A673 (cell line): Measurements from ENCODE around the gene XPO6. TPM values are rescaled to one million over a fixed set of nuclear protein-coding genes. Genes with fewer than 3 reads are reported as not detected.

Experiments
- BruUV-seq: library from RNA; stranded (reverse); fragments of 400-500 nt; replicated peaks from 2 replicates; lab custom pipeline; 2021; lab: Mats Ljungman, UMichigan
- CTCF ChIA-PET: fragments of 300-600 bp; sonication (Branson Sonifier 250); formaldehyde crosslinking; loops from one replicate; lab custom pipeline; 2022; ENCODE audit warnings: antibody characterized with exemption; lab: Charles Lee
- POLR2A ChIA-PET: fragments of 300-600 bp; sonication (Branson Sonifier 250); formaldehyde crosslinking; loops from one replicate; lab custom pipeline; 2022; ENCODE audit warnings: antibody characterized with exemption; ENCODE audit not compliant: low non-redundant PET; lab: Charles Lee
- DNase-seq: peaks from one replicate; pipeline ENCODE4 v3.0.0-alpha.2; 2015; ENCODE audit warnings: low spot score
- H3K27ac ChIP-seq: fragments of 200-600 bp; sonication (generic); 2 replicates; pipeline ENCODE4 v1.5.1; 2016; ENCODE audit warnings: mixed run types, low read depth, mild to moderate bottlenecking, mixed read lengths, antibody characterized with exemption, low read length; ENCODE audit not compliant: poor library complexity, severe bottlenecking
- H3K27me3 ChIP-seq: fragments of 200-600 bp; sonication (generic); replicated peaks from 2 replicates; pipeline ENCODE4 v1.6.1; 2017; ENCODE audit warnings: mixed run types, low read depth, mild to moderate bottlenecking, mixed read lengths, antibody characterized with exemption, low read length; ENCODE audit not compliant: insufficient read depth, poor library complexity
- H3K36me3 ChIP-seq: fragments of 200-600 bp; sonication (generic); 2 replicates; pipeline ENCODE4 v1.6.1; 2016; ENCODE audit warnings: mixed run types, mild to moderate bottlenecking, mixed read lengths, antibody characterized with exemption, low read length; ENCODE audit not compliant: insufficient read depth, poor library complexity, severe bottlenecking
- H3K4me1 ChIP-seq: fragments of 200-600 bp; sonication (generic); 2 replicates; pipeline ENCODE4 v1.6.1; 2017; ENCODE audit warnings: mixed run types, mild to moderate bottlenecking, mixed read lengths, antibody characterized with exemption, low read length; ENCODE audit not compliant: insufficient read depth, poor library complexity, severe bottlenecking
- H3K4me3 ChIP-seq: fragments of 200-600 bp; sonication (generic); 2 replicates; pipeline ENCODE4 v1.5.1; 2016; ENCODE audit warnings: low read depth, mixed run types, mild to moderate bottlenecking, mixed read lengths, low read length; ENCODE audit not compliant: poor library complexity, severe bottlenecking
- H3K9me3 ChIP-seq: fragments of 200-600 bp; sonication (generic); 2 replicates; pipeline ENCODE4 v1.6.1; 2016; ENCODE audit warnings: mixed run types, low read depth, mild to moderate bottlenecking, mixed read lengths, antibody characterized with exemption, low read length; ENCODE audit not compliant: poor library complexity, severe bottlenecking
- CTCF ChIP-seq: fragments of 300-800, 200-600 bp; sonication (generic); conservative IDR thresholded peaks from 2 replicates; pipeline ENCODE4 v1.5.1; 2017; ENCODE audit warnings: low read depth, mild to moderate bottlenecking, antibody characterized with exemption, low read length, moderate library complexity, mixed read lengths
- EZH2 ChIP-seq: fragments of 200-600 bp; sonication (generic); IDR thresholded peaks from 2 replicates; pipeline ENCODE4 v1.6.1; 2017; ENCODE audit warnings: borderline replicate concordance, low read depth, mild to moderate bottlenecking, mixed read lengths, antibody characterized with exemption, low read length; ENCODE audit not compliant: poor library complexity, severe bottlenecking
- intact Hi-C: fragments of 100-400 bp; cut with micrococcal nuclease; formaldehyde crosslinking; loops from one replicate; pipeline ENCODE4 v1.10.0; 2022; ENCODE audit not compliant: unreplicated experiment
- total RNA-seq: library from RNA; stranded (reverse); gene quantifications from 2 replicates; pipeline ENCODE4 v1.2.3, GENCODE V29; 2021

XPO6 gene
- total RNA-seq, 1 experiment from 2014 or later = 155 TPM

GRCh38 chr16:28196387-28196987 lies 15.3 kb downstream of the XPO6 start:
- DNase-seq = no peak
- Histone ChIP-seq H3K36me3 (peaks cover 5% of the 10 kb centered on the region), H3K27ac (peak overlapping the region; percentile 41), H3K9me3 (no peaks in the 10 kb centered on the region), H3K4me3 (no peak overlapping the region), H3K4me1 (peaks cover 36% of the 10 kb centered on the region), H3K27me3 (no peaks in the 10 kb centered on the region)
- POLR2A ChIA-PET = no interaction called here
- no TSS peak for BruUV-seq
- intact Hi-C loops = no loop called here
- CTCF ChIA-PET = interaction anchor here (0.6 kb wide), 1 partner anchor 8 kb away, joined by 12 read pairs; no protein-coding TSS in a partner anchor
- TF ChIP-seq CTCF (no peak), EZH2 (no peak)

DNA sequence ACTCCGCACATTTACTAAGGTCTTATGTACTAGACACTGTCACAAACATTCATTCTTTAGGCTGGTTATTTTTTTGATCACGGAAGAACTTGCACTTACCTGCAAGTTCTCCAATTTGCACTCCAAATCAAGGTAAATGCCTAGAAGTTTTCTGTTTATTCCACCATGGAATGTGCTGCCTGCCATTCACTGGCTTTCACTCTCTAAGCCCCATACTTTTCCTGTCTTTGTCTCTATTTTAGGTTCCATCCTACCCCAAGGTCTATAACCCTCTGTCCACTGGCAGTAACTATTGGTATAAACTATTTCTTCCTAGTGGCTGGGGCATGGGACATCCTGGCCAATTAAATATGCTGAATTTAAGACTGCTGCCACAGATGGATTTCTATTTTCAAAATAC lies 15.9 kb downstream of the XPO6 start:
- POLR2A ChIA-PET = no interaction called here
- no peaks in the 10 kb centered on the region for H3K9me3 ChIP-seq
- H3K4me1 ChIP-seq = peaks cover 36% of the 10 kb centered on the region
- no peaks in the 10 kb centered on the region for H3K27me3 ChIP-seq
- H3K4me3 ChIP-seq = no peak overlapping the region
- peaks cover 4% of the 10 kb centered on the region for H3K36me3 ChIP-seq
- peak overlapping the region; percentile 41 for H3K27ac ChIP-seq
- TF ChIP-seq CTCF (no peak), EZH2 (no peak)
- no peak for DNase-seq
- CTCF ChIA-PET = no interaction called here
- BruUV-seq = no TSS peak
- intact Hi-C loops = no loop called here

- CTCF ChIA-PET = interaction anchor here (0.6 to 1.0 kb wide), 3 partner anchors 24 to 648 kb away, joined by 3 to 4 read pairs (median 3); no protein-coding TSS in a partner anchor
- intact Hi-C loops = loop anchor here (5.0 kb wide), 1 partner anchor 41 kb away; no protein-coding TSS in a partner anchor
- peak; percentile 67 for DNase-seq
These were observed 18.0 kb downstream of the XPO6 start for GRCh38 chr16:28193530-28194423.

More at GRCh38 chr16:28193530-28194423, 18.0 kb downstream of the XPO6 start:
- Histone ChIP-seq H3K4me3 (peak overlapping the region; percentile 5), H3K4me1 (peaks cover 53% of the 10 kb centered on the region), H3K27ac (peak overlapping the region; percentile 77), H3K27me3 (no peaks in the 10 kb centered on the region), H3K9me3 (no peaks in the 10 kb centered on the region), H3K36me3 (no peaks in the 10 kb centered on the region)
- TF ChIP-seq CTCF = no peak
- TF ChIP-seq EZH2 = no peak
- POLR2A ChIA-PET = interaction anchor here (0.5 kb wide), 1 partner anchor 34 kb away, joined by 6 read pairs; no protein-coding TSS in a partner anchor
- TSS peak; percentile 83 for BruUV-seq
